Spleen (tissue), 11 donors: ENCODE measurements around the gene C10orf62. TPM values are rescaled to one million over a fixed set of nuclear protein-coding genes. Genes with fewer than 3 reads are reported as not detected.
"Not testable (repeated sequence)": the region's sequence is repeated elsewhere in the genome, so short reads cannot be mapped to it uniquely, and the experiment has no call there.

Experiments
- DNase-seq: peaks from one replicate; pipeline ENCODE4 v3.0.0-alpha.2; 2020
- H3K27ac ChIP-seq, 8 donors: fragments of 200-600 bp; sonication (generic) in 7 of 8; 1 replicate in 4 of 8; 2 replicates in 4 of 8; pipeline versions ENCODE4 v1.5.0 to v1.8.0; 2016 to 2021; ENCODE audit warnings: inconsistent platforms in 4 of 8, mild to moderate bottlenecking in 4 of 8, moderate library complexity in 1 of 8
- H3K27me3 ChIP-seq, 7 donors: fragments of 200-600 bp; sonication (generic) in 6 of 7; replicated peaks in 1 of 7; 1 replicate in 4 of 7; 2 replicates in 3 of 7; pipeline versions ENCODE4 v1.5.0 to v1.8.0; 2016 to 2021; ENCODE audit warnings: inconsistent platforms in 3 of 7, mild to moderate bottlenecking in 1 of 7
- H3K36me3 ChIP-seq, 6 donors: fragments of 200-600 bp; sonication (generic) in 5 of 6; 1 replicate in 4 of 6; 2 replicates in 2 of 6; pipeline versions ENCODE4 v1.5.0 to v1.8.0; 2016 to 2021; ENCODE audit warnings: inconsistent platforms in 2 of 6
- H3K4me1 ChIP-seq, 6 donors: fragments of 200-600 bp; sonication (generic) in 5 of 6; 1 replicate in 3 of 6; 2 replicates in 3 of 6; pipeline versions ENCODE4 v1.5.0 to v1.8.0; 2016 to 2021; ENCODE audit warnings: inconsistent platforms in 3 of 6
- H3K4me3 ChIP-seq, 8 donors: fragments of 200-600 bp; sonication (generic) in 7 of 8; 1 replicate in 4 of 8; 2 replicates in 4 of 8; pipeline versions ENCODE4 v1.5.0 to v1.8.0; 2016 to 2021; ENCODE audit warnings: inconsistent platforms in 4 of 8, mild to moderate bottlenecking in 4 of 8, moderate library complexity in 2 of 8
- H3K9me3 ChIP-seq, 8 donors: fragments of 200-600 bp; sonication (generic) in 7 of 8; 1 replicate in 4 of 8; 2 replicates in 4 of 8; pipeline versions ENCODE4 v1.5.0 to v1.8.0; 2016 to 2021; ENCODE audit warnings: inconsistent platforms in 4 of 8
- POLR2A ChIP-seq, 3 donors: fragments of 450-650 bp; IDR thresholded peaks; one replicate each; pipeline ENCODE4 v1.5.1; 2017; ENCODE audit warnings: antibody characterized with exemption in 3 of 3, mild to moderate bottlenecking in 1 of 3
- POLR2AphosphoS5 ChIP-seq, 3 donors: sonication (generic); formaldehyde crosslinking; IDR thresholded peaks; one replicate each; pipeline ENCODE4 v1.5.1; 2017; ENCODE audit warnings: antibody characterized with exemption in 3 of 3
- WGBS, 5 donors: extraction: QIAGEN DNeasy Blood & Tissue Kit in 3 of 5; methylation state at CpG; one replicate each; pipeline versions ENCODE4 v1.1.5 to v1.1.7; 2013 to 2018; 5-methylcytosine and 5-hydroxymethylcytosine counted together
- intact Hi-C: fragments of 100-400 bp; cut with DNase I; formaldehyde crosslinking; loops from one replicate; pipeline ENCODE4 v1.15.0; 2023; ENCODE audit warnings: low total_unique reads
- polyA plus RNA-seq, 3 donors: library from polyadenylated mRNA; stranded (reverse); fragments of 200-250 nt; gene quantifications; one replicate each; pipeline ENCODE4 v1.2.1, GENCODE V29; 2013
- total RNA-seq, 7 donors: library from RNA; depleted of rRNA in 3 of 7; stranded (reverse); fragments of >200 nt in 3 of 7; fragmentation: NEBNext Ultra II Directional in 4 of 7; extraction: Animal tissue kit (Norgen Biotek cat#: 25700) in 4 of 7; gene quantifications; one replicate each; pipeline versions ENCODE4 v1.1.0 to v1.2.1, GENCODE V29; 2016 to 2021
- TF ChIP-seq, protein P1 (sequence below), 11 experiments: fragments of 200-600 bp in 7 of 11; fragments of 450-650 bp in 4 of 11; sonication (generic) in 4 of 11; IDR thresholded peaks in 8 of 11; conservative IDR thresholded peaks in 3 of 11; 1 replicate in 7 of 11; 2 replicates in 4 of 11; pipeline versions ENCODE4 v1.4.0 to v1.8.0; 2016 to 2021; ENCODE audit warnings: antibody characterized with exemption in 11 of 11, inconsistent platforms in 4 of 11, mild to moderate bottlenecking in 1 of 11
- donor health status: healthy with polysubstance abuse.
- donor health status: DM: no; HTN: no; CAD: no; lungs with moderate emphysema.
- donor health status: DM: no; HTN: no; CAD: no.
- donor health status: Bipolar disorder and iron deficiency.
- donor health status: healthy.
- donor health status: DM: no; HTN: no; CAD: no.
- donor health status: DM: yes; HTN: yes; CAD: no.

The C10orf62 gene
- total and polyA plus RNA-seq, 10 donors = not detected

DNA sequence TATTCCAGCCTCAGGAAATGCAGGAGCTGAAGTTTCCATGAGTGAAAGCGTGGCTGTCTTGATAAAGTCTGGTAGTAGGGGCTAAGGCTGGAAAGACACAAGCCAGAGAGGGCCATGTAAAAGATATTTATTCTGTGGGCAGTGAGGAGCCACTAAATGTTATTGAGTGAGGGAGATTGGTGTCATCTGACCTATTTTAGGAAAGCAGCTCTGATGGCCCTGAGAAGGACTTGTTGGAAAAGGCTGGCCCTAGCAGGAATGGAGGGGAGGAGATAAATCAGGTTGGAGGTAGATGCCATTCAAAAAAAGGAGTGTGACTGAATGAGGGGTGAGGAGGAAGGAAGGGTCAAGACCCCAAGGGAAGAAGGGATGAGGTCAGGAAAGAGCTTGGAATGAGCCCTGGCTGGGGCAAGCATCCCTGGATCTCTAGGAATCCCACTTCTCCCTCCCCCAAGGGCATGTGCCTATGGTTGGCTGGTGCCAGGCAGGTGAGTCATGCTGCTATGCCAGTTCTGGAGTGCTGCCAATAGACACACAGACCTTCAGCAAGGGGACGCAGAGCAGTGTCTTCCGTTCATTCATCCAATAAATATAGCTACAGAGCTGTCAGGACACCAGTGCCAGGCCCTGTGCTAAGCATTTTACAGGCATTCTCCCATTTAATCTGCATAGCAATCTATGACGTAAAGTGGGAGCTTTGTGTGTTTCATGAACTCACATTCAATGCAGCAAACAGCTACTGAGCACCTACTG is 15.0 kb upstream of the C10orf62 start:
- Histone ChIP-seq H3K27ac (peak overlapping the region in 3 of 8 donors; percentile 1 to 46 (median 11)), H3K9me3 (no peaks in the 10 kb centered on the region), H3K4me3 (no peak overlapping the region), H3K36me3 (peaks cover 0 to 25% (median 8%) of the 10 kb centered on the region in 6 donors), H3K4me1 (peaks cover 0 to 11% (median 8%) of the 10 kb centered on the region in 6 donors), H3K27me3 (peaks cover 0 to 17% (median 0%) of the 10 kb centered on the region in 7 donors)
- TF ChIP-seq, protein P1, sequence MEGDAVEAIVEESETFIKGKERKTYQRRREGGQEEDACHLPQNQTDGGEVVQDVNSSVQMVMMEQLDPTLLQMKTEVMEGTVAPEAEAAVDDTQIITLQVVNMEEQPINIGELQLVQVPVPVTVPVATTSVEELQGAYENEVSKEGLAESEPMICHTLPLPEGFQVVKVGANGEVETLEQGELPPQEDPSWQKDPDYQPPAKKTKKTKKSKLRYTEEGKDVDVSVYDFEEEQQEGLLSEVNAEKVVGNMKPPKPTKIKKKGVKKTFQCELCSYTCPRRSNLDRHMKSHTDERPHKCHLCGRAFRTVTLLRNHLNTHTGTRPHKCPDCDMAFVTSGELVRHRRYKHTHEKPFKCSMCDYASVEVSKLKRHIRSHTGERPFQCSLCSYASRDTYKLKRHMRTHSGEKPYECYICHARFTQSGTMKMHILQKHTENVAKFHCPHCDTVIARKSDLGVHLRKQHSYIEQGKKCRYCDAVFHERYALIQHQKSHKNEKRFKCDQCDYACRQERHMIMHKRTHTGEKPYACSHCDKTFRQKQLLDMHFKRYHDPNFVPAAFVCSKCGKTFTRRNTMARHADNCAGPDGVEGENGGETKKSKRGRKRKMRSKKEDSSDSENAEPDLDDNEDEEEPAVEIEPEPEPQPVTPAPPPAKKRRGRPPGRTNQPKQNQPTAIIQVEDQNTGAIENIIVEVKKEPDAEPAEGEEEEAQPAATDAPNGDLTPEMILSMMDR (IDR thresholded peaks at IDR 0.05 in 8 of 11, conservative IDR thresholded peaks at IDR 0.05 in 3 of 11) = no peak
- peak in 1 of 3 donors; percentile 58 for TF ChIP-seq POLR2AphosphoS5 (IDR thresholded peaks at IDR 0.05)
- WGBS, 5 donors = 55 to 70% (median 61%) methylated on average over 4 of the region's 4 CpGs
- DNase-seq = peak; percentile 64
- intact Hi-C loops = no loop called here

DNA sequence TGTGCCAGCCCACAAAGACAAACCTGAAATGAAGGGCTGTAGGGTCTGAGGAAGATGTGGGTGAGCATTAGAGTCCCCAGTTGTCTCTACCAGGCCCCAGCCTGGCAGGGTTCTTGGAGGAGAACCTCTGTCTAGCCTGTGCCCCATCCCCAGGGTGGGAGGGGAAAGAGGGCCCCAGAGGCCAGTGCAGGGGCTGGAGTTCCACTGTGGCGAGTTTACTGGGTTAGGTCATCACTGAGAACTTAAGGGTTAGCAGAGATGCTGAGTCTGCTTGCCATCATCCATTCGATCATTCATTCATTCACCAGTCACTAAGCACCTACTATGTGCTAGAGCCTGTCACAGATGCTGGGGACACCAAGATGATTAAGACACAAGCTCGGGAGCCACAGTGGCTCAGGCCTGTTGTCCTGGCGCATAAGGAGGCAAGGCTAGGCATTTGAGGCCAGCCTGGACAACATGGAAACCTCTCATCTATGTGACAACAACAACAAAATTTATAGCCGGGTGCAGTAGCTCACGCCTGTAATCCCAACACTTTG is 14.3 kb upstream of the C10orf62 start:
- peak; percentile 45 for DNase-seq
- 87 to 94% (median 92%) methylated on average over 4 to 6 of the region's 6 CpGs for WGBS, 5 donors
- TF ChIP-seq POLR2AphosphoS5 (IDR thresholded peaks at IDR 0.05) (no peak), POLR2A (IDR thresholded peaks at IDR 0.05) (no peak)
- TF ChIP-seq, protein P1 (IDR thresholded peaks at IDR 0.05 in 8 of 11, conservative IDR thresholded peaks at IDR 0.05 in 3 of 11) = no peak
- Histone ChIP-seq H3K4me1 (peaks cover 0 to 11% (median 8%) of the 10 kb centered on the region in 6 donors), H3K4me3 (no peak overlapping the region), H3K27me3 (peaks cover 0 to 17% (median 0%) of the 10 kb centered on the region in 7 donors), H3K9me3 (no peaks in the 10 kb centered on the region), H3K36me3 (peaks cover 0 to 19% (median 6%) of the 10 kb centered on the region in 6 donors), H3K27ac (peak overlapping the region in 3 of 8 donors; percentile 1 to 46 (median 11))
- intact Hi-C loops = no loop called here

DNA sequence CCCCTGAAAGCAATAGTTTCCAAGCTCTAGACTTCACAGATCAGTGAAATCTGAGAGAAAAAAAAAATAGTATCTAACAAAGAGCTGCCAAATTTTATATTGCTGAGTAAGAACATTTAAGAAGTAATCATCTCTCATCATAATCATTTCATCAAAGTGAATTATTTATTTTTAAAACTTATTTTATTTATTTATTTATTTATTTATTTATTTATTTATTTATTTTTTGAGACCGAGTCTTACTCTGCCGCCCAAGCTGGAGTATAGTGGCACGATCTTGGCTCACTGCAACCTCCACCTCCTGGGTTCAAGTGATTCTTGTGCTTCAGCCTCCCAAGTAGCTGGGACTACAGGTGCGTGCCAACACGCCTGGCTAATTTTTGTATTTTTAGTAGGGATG is 13.0 kb upstream of the C10orf62 start:
- DNase-seq, H3K36me3 ChIP-seq, H3K9me3 ChIP-seq, H3K4me3 ChIP-seq, H3K27ac ChIP-seq, intact Hi-C loops: not testable (repeated sequence)
- H3K27me3 ChIP-seq = peaks cover 0 to 17% (median 0%) of the 10 kb centered on the region in 7 donors
- 39 to 76% (median 70%) methylated on average over 5 of the region's 5 CpGs for WGBS, 5 donors
- H3K4me1 ChIP-seq = peaks cover 0 to 11% (median 8%) of the 10 kb centered on the region in 6 donors

DNA sequence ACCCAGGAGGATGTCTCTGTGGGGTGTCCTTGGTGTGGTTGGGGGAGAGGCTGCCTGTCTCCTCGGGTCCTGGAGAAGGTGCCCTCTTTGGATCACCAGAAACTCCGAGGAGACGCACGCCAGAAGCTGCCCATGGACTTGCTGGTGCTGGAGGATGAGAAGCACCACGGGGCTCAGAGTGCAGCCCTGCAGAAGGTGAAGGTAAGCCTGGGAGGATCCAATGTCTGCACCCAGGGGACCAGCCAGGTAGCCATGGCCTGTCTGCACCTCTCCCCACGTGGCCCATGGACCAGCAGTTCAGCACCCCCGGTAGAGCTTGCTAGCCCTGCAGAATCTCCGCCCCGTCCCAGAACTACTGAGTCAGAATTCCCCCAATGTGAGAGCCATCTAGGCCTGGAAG is 11.8 kb upstream of the C10orf62 start:
- DNase-seq = peak; percentile 42

More for the DNA sequence above, 11.8 kb upstream of the C10orf62 start:
- Histone ChIP-seq H3K36me3 (no peaks in the 10 kb centered on the region), H3K4me3 (no peak overlapping the region), H3K27me3 (peaks cover 0 to 17% (median 0%) of the 10 kb centered on the region in 7 donors), H3K4me1 (peaks cover 0 to 1% (median under 1%) of the 10 kb centered on the region in 6 donors), H3K9me3 (no peaks in the 10 kb centered on the region), H3K27ac (no peak overlapping the region)
- WGBS, 5 donors = 76 to 85% (median 81%) methylated on average over 7 to 9 of the region's 9 CpGs
- TF ChIP-seq POLR2AphosphoS5 (IDR thresholded peaks at IDR 0.05) (no peak), POLR2A (IDR thresholded peaks at IDR 0.05) (no peak)
- TF ChIP-seq, protein P1 (IDR thresholded peaks at IDR 0.05 in 8 of 11, conservative IDR thresholded peaks at IDR 0.05 in 3 of 11) = no peak
- intact Hi-C loops = no loop called here
